BLaER1 (cell line): ENCODE measurements around the gene RNF111.

Experiments
- H3K27ac ChIP-seq: shearing (Covaris generic); formaldehyde crosslinking; 2 replicates; pipeline ENCODE4 v1.8.1; 2022
- H3K27me3 ChIP-seq: shearing (Covaris generic); formaldehyde crosslinking; 2 replicates; pipeline ENCODE4 v1.8.1; 2022
- H3K36me3 ChIP-seq: shearing (Covaris generic); formaldehyde crosslinking; 2 replicates; pipeline ENCODE4 v1.8.1; 2022
- H3K4me1 ChIP-seq: shearing (Covaris generic); formaldehyde crosslinking; 2 replicates; pipeline ENCODE4 v1.8.1; 2022
- H3K4me2 ChIP-seq: shearing (Covaris generic); formaldehyde crosslinking; 2 replicates; pipeline ENCODE4 v1.8.1; 2022
- H3K4me3 ChIP-seq: shearing (Covaris generic); formaldehyde crosslinking; 2 replicates; pipeline ENCODE4 v1.8.1; 2022
- H3K9ac ChIP-seq: shearing (Covaris generic); formaldehyde crosslinking; 2 replicates; pipeline ENCODE4 v1.8.1; 2022
- H3K9me3 ChIP-seq: shearing (Covaris generic); formaldehyde crosslinking; 2 replicates; pipeline ENCODE4 v1.8.1; 2022
- H4K20me1 ChIP-seq: shearing (Covaris generic); formaldehyde crosslinking; 2 replicates; pipeline ENCODE4 v1.8.1; 2022
- Cebpa-rat ChIP-seq: shearing (Covaris generic); IDR thresholded peaks from 2 replicates; pipeline ENCODE4 v1.8.1; 2022

RNF111 gene

GRCh38 chr15:58987491-58988005 lies at the start of gene RNF111:
Gene RNF111 (plus strand): TSS chr15:58987663. CDS start chr15:59030823, 43,160 bp downstream.
- peak within 1 kb of the TSS; percentile 86 for H3K27ac ChIP-seq
- no peak for TF ChIP-seq Cebpa-rat

GRCh38 chr15:58947179-58947578 lies 40.3 kb upstream of the RNF111 start:
- Histone ChIP-seq H3K9ac (no peak overlapping the region), H3K9me3 (no peaks in the 10 kb centered on the region), H3K27me3 (no peaks in the 10 kb centered on the region), H4K20me1 (no peaks in the 10 kb centered on the region), H3K4me2 (no peak overlapping the region), H3K36me3 (no peaks in the 10 kb centered on the region), H3K4me1 (no peaks in the 10 kb centered on the region), H3K27ac (no peak overlapping the region), H3K4me3 (no peak overlapping the region)
- no peak for TF ChIP-seq Cebpa-rat

More at GRCh38 chr15:58987491-58988005, at the start of gene RNF111:
- peaks cover 25% of the 10 kb centered on the region for H3K4me1 ChIP-seq
- peaks cover 46% of the 10 kb centered on the region for H4K20me1 ChIP-seq
- peak within 1 kb of the TSS; percentile 95 for H3K9ac ChIP-seq
- H3K4me2 ChIP-seq, result peak within 1 kb of the TSS; percentile 72
- H3K9me3 ChIP-seq, result no peaks in the 10 kb centered on the region
- H3K27me3 ChIP-seq, result no peaks in the 10 kb centered on the region
- H3K4me3 ChIP-seq, result peak within 1 kb of the TSS; percentile 92
- peaks cover 21% of the 10 kb centered on the region for H3K36me3 ChIP-seq

DNA sequence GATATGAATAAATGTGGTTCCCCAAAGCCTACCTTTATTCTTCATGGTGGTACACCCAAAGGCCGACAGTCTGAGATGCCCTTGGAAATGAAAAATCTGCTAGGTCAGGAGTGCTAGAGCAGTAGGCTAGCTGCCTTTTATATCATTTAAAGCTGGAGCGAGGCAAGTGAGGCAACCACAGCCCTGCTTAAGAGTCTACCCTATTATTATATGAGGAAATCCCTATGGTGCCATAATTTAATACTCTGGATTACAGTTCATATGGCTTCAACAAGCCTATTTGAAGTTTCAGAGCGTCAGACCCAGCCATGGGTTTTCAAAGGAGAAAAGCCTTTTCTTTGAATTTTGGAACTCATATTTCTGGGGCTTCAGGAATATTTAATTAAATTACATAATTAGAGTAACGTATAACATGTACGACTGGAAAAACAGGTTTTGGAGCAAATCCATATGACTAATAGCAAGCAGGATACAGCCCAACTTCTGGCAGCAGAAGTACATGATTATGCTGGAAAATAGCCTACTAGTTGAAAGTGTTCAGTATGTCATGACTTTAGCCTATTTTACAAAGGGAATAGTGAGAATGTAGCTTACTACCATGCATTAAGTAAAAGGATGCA lies 36.0 kb upstream of the RNF111 start:
- no peak for TF ChIP-seq Cebpa-rat
- Histone ChIP-seq H3K4me2 (no peak overlapping the region), H3K9me3 (no peaks in the 10 kb centered on the region), H3K4me3 (no peak overlapping the region), H4K20me1 (no peaks in the 10 kb centered on the region), H3K4me1 (no peaks in the 10 kb centered on the region), H3K9ac (no peak overlapping the region), H3K27me3 (no peaks in the 10 kb centered on the region), H3K36me3 (no peaks in the 10 kb centered on the region), H3K27ac (no peak overlapping the region)

DNA sequence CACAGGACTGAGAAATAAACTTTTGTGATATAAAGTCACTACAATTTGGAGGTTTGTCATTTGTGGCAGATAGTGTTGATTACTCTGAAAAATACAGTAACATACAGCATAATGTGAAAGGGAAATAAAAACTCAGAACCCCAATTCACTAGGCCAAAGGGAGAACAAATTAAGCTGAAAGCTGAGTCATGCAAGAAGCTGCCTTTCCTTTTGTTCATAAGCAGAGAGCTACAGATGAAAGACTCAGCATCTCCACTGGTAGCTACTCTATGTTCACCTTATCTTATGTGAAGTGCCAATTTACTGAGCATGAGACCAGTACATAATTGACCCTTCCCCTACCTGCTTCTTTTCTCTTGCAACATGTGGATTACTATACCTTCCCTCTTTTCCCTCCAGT lies 34.7 kb upstream of the RNF111 start:
- no peak overlapping the region for H3K4me2 ChIP-seq
- no peaks in the 10 kb centered on the region for H3K36me3 ChIP-seq
- no peaks in the 10 kb centered on the region for H3K9me3 ChIP-seq
- TF ChIP-seq Cebpa-rat, result no peak
- no peaks in the 10 kb centered on the region for H4K20me1 ChIP-seq
- H3K9ac ChIP-seq, result no peak overlapping the region
- no peak overlapping the region for H3K27ac ChIP-seq
- no peak overlapping the region for H3K4me3 ChIP-seq
- no peaks in the 10 kb centered on the region for H3K27me3 ChIP-seq
- no peaks in the 10 kb centered on the region for H3K4me1 ChIP-seq

GRCh38 chr15:58957101-58957973 lies 30.1 kb upstream of the RNF111 start:
- no peak for TF ChIP-seq Cebpa-rat
- H3K4me2 ChIP-seq, result no peak overlapping the region
- no peaks in the 10 kb centered on the region for H4K20me1 ChIP-seq
- no peak overlapping the region for H3K9ac ChIP-seq
- no peak overlapping the region for H3K27ac ChIP-seq
- H3K36me3 ChIP-seq, result no peaks in the 10 kb centered on the region
- no peaks in the 10 kb centered on the region for H3K9me3 ChIP-seq
- no peak overlapping the region for H3K4me3 ChIP-seq
- H3K4me1 ChIP-seq, result no peaks in the 10 kb centered on the region
- no peaks in the 10 kb centered on the region for H3K27me3 ChIP-seq

DNA sequence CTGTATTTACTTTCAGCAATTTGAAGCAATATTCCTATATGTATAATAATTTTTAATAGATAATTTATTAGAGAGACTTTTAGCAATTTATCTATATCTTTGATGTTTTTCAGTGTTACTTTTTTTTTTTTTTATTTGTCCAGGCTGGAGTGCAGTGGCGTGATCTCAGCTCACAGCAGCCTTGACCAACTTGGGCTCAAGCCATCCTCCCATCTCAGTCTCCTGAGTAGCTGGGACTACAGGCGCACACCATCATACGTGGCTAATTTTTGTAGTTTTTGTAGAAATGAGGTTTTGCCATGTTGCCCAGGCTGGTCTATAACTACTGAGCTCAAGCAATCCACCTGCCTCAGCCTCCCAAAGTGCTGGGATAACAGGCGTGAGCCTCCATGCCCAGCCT lies 28.7 kb upstream of the RNF111 start:
- Histone ChIP-seq H3K4me1 (no peaks in the 10 kb centered on the region), H3K9me3 (no peaks in the 10 kb centered on the region), H3K4me3 (no peak overlapping the region), H4K20me1 (no peaks in the 10 kb centered on the region), H3K9ac (no peak overlapping the region), H3K27me3 (no peaks in the 10 kb centered on the region), H3K27ac (no peak overlapping the region), H3K36me3 (no peaks in the 10 kb centered on the region), H3K4me2 (no peak overlapping the region)
- no peak for TF ChIP-seq Cebpa-rat

GRCh38 chr15:58962136-58962535 lies 25.3 kb upstream of the RNF111 start:
- Histone ChIP-seq H3K36me3 (no peaks in the 10 kb centered on the region), H4K20me1 (no peaks in the 10 kb centered on the region), H3K4me1 (no peaks in the 10 kb centered on the region), H3K4me3 (no peak overlapping the region), H3K9me3 (no peaks in the 10 kb centered on the region), H3K27ac (no peak overlapping the region), H3K27me3 (no peaks in the 10 kb centered on the region), H3K9ac (no peak overlapping the region), H3K4me2 (no peak overlapping the region)
- no peak for TF ChIP-seq Cebpa-rat

- no peak for TF ChIP-seq Cebpa-rat
- no peak overlapping the region for H3K4me2 ChIP-seq
Observed at GRCh38 chr15:58962662-58963565, 24.5 kb upstream of the RNF111 start.

GRCh38 chr15:58966698-58967097 lies 20.8 kb upstream of the RNF111 start:
- Histone ChIP-seq H3K9ac (no peak overlapping the region), H3K4me2 (no peak overlapping the region), H3K9me3 (no peaks in the 10 kb centered on the region), H3K27ac (no peak overlapping the region), H3K36me3 (no peaks in the 10 kb centered on the region), H3K4me3 (no peak overlapping the region), H3K27me3 (no peaks in the 10 kb centered on the region), H3K4me1 (no peaks in the 10 kb centered on the region), H4K20me1 (no peaks in the 10 kb centered on the region)
- no peak for TF ChIP-seq Cebpa-rat

More at GRCh38 chr15:58962662-58963565, 24.5 kb upstream of the RNF111 start:
- H4K20me1 ChIP-seq, result no peaks in the 10 kb centered on the region
- no peak overlapping the region for H3K4me3 ChIP-seq
- no peaks in the 10 kb centered on the region for H3K27me3 ChIP-seq
- no peak overlapping the region for H3K9ac ChIP-seq
- H3K9me3 ChIP-seq, result no peaks in the 10 kb centered on the region
- H3K27ac ChIP-seq, result no peak overlapping the region
- no peaks in the 10 kb centered on the region for H3K4me1 ChIP-seq
- no peaks in the 10 kb centered on the region for H3K36me3 ChIP-seq
